Vagina (tissue), 2 donors: Measurements from ENCODE around the gene EIF2AK3.

Experiments
- POLR2A ChIP-seq, 2 donors: fragments of 450-650 bp; IDR thresholded peaks; one replicate each; pipeline ENCODE4 v1.6.1; 2017; ENCODE audit warnings: antibody characterized with exemption in 2 of 2, mild to moderate bottlenecking in 2 of 2, moderate library complexity in 2 of 2
- TF ChIP-seq, protein P1 (sequence below), 3 experiments: fragments of 450-650 bp in 2 of 3; fragments of 200-600 bp in 1 of 3; sonication (generic) in 1 of 3; IDR thresholded peaks; one replicate each; pipeline ENCODE4 v1.5.1; 2017 to 2019; ENCODE audit warnings: antibody characterized with exemption in 3 of 3, mild to moderate bottlenecking in 2 of 3, moderate library complexity in 2 of 3

DNA sequence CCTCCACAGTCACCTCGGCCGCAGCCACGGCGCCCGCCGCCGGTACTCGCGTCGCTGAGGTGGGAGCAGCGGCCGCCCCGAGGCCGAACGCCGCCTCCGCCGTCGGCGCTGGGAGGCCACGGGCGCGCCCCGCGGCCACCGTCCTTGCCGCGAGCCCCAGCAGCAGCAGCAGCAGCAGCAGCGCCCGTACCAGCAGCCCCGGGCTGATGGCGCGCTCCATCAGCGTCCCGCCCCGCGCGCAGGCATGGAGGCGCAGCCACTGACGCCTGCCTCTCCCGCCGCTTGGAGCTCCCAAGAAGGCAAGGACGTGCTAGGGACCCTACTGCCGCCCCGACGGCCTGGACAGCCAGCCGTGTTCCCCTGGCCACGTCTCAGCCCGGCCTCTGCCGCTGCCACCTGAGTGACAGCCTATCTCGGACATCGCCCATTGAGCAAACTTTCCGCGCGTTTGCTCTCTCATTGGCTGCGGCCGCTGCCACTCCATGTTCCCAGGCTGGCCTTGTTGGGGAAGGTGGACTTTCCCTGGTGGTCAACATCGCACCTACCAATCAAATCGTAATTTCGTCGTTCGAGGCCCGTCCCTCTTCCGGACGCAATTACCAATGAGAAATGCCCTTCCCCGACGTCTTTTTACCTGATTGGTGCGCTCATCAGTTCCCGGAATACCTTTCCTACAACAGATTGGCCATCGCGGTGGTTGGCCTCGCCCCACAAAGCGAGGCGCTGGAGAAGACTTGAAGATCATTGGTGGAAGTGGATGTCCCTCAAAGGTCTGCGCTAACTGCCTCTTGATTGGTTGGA lies at the start of gene EIF2AK3:
- TF ChIP-seq, protein P1, sequence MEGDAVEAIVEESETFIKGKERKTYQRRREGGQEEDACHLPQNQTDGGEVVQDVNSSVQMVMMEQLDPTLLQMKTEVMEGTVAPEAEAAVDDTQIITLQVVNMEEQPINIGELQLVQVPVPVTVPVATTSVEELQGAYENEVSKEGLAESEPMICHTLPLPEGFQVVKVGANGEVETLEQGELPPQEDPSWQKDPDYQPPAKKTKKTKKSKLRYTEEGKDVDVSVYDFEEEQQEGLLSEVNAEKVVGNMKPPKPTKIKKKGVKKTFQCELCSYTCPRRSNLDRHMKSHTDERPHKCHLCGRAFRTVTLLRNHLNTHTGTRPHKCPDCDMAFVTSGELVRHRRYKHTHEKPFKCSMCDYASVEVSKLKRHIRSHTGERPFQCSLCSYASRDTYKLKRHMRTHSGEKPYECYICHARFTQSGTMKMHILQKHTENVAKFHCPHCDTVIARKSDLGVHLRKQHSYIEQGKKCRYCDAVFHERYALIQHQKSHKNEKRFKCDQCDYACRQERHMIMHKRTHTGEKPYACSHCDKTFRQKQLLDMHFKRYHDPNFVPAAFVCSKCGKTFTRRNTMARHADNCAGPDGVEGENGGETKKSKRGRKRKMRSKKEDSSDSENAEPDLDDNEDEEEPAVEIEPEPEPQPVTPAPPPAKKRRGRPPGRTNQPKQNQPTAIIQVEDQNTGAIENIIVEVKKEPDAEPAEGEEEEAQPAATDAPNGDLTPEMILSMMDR (IDR thresholded peaks at IDR 0.05), result peak in 2 of 3 experiments; percentile 1 to 33
- peak in 1 of 2 donors; percentile 99 for TF ChIP-seq POLR2A (IDR thresholded peaks at IDR 0.05)
